ENCODE results near the gene LRRC56.

Gene LRRC56

GRCh38 chr11:589798-590197, 52.5 kb downstream of the LRRC56 start:
- TF ChIP-seq ZNF433 (tag by site-specific recombination; IDR thresholded peaks at IDR 0.05; ENCODE audit: low read depth) (no peak), ZBTB49 (tag by site-specific recombination; IDR thresholded peaks at IDR 0.05; ENCODE audit: low read depth) (no peak), ELK4 (IDR thresholded peaks at IDR 0.05; ENCODE audit: borderline replicate concordance, low read depth, low read length) (no peak), ZSCAN5A (tag by site-specific recombination; IDR thresholded peaks at IDR 0.05) (no peak), ZBTB11 (tag by site-specific recombination; conservative IDR thresholded peaks at IDR 0.05; ENCODE audit: low read depth) (no peak), SP7 (tag by site-specific recombination; IDR thresholded peaks at IDR 0.05) (no peak), ZNF580 (tag by site-specific recombination; IDR thresholded peaks at IDR 0.05) (no peak), KLF8 (tag by site-specific recombination; IDR thresholded peaks at IDR 0.05) (no peak), HOXD13 (CRISPR knock-in tag; IDR thresholded peaks at IDR 0.05; ENCODE audit: borderline replicate concordance) (no peak), ZNF776 (tag by site-specific recombination; IDR thresholded peaks at IDR 0.05; ENCODE audit: borderline replicate concordance) (no peak), ZNF398 (tag by site-specific recombination; IDR thresholded peaks at IDR 0.05) (no peak), ZNF214 (tag by site-specific recombination; IDR thresholded peaks at IDR 0.05; ENCODE audit: borderline replicate concordance) (no peak)
- CTCF ChIA-PET = no interaction called here
- Histone ChIP-seq H3K36me3 (ENCODE audit: control insufficient read depth in 2 of 2, insufficient read depth in 1 of 2, low read length in 2 of 2) (peaks cover 14 to 93% of the 10 kb centered on the region in 2 experiments; a peak in 2 of 3 replicates), H3K27ac (ENCODE audit: extremely low read depth, low read depth, low read length) (0 out of 2 replicates have a peak overlapping the region, but pooled peaks have one; percentile 5), H3K4me3 (ENCODE audit: low read depth, low read length) (no peak overlapping the region), H3K4me1 (ENCODE audit: control insufficient read depth, insufficient read depth, low read length) (no peaks in the 10 kb centered on the region), H3K9me3 (ENCODE audit: control insufficient read depth, insufficient read depth, low read depth, low read length) (no peaks in the 10 kb centered on the region)
- POLR2A ChIA-PET = interaction anchor here (2.5 kb wide), 1 partner anchor 14 kb away, joined by 10 read pairs; the partner anchor contains the start of gene PHRF1

GRCh38 chr11:590997-591396, 53.7 kb downstream of the LRRC56 start:
- no peaks in the 10 kb centered on the region for H3K9me3 ChIP-seq (ENCODE audit: control insufficient read depth, insufficient read depth, low read depth, low read length)
- H3K4me1 ChIP-seq (ENCODE audit: control insufficient read depth, insufficient read depth, low read length) = no peaks in the 10 kb centered on the region
- no peak overlapping the region for H3K27ac ChIP-seq (ENCODE audit: extremely low read depth, low read depth, low read length)
- no peak overlapping the region for H3K4me3 ChIP-seq (ENCODE audit: low read depth, low read length)
- TF ChIP-seq ZNF514 (tag by site-specific recombination; IDR thresholded peaks at IDR 0.05) (no peak), ZNF24 (tag by site-specific recombination; IDR thresholded peaks at IDR 0.05) (no peak), YY2 (tag by site-specific recombination; IDR thresholded peaks at IDR 0.05) (no peak), ZNF133 (tag by site-specific recombination; IDR thresholded peaks at IDR 0.05) (no peak)
- peaks cover 18 to 97% of the 10 kb centered on the region in 2 experiments; a peak in 2 of 3 replicates for H3K36me3 ChIP-seq (ENCODE audit: control insufficient read depth in 2 of 2, insufficient read depth in 1 of 2, low read length in 2 of 2)
- POLR2A ChIA-PET = no interaction called here
- CTCF ChIA-PET = interaction anchor here (1.3 kb wide), 1 partner anchor 11 kb away, joined by 4 read pairs; no protein-coding TSS in a partner anchor

Measured in HEK293 (cell line).